B cell (primary cell): ENCODE data around the gene SAMD3.

ENCODE experiments used
- EZH2 ChIP-seq: IDR thresholded peaks from 2 replicates; pipeline ENCODE4 v1.6.1; 2012; ENCODE audit warnings: borderline replicate concordance, low read depth, mild to moderate bottlenecking, moderate library complexity, low read length; ENCODE audit not compliant: insufficient read depth, poor library complexity, severe bottlenecking
- TF ChIP-seq, protein P1 (sequence below): fragments of 200-600 bp; IDR thresholded peaks from one replicate; pipeline ENCODE4 v1.8.0; 2022; ENCODE audit warnings: antibody characterized with exemption, mild to moderate bottlenecking

DNA sequence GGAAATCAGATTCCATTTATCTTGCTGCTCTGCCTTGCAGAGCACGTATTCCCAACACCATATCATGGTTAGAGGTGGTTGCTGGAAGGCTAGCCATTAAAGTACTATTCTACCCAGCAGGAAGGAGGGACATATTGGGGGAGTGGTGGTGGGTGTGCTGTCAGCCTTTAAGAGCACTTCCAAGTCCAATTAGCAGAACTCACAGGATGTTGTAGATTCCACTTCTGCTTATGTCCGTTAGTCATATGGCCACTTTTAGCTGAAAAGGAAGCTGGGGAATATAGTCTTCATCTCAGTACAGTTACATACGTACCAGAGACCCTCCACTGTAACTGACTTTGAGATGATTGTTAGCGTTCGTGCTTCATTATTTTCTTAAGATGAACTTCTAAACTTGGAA, 94.4 kb downstream of the SAMD3 start:
- TF ChIP-seq, protein P1, sequence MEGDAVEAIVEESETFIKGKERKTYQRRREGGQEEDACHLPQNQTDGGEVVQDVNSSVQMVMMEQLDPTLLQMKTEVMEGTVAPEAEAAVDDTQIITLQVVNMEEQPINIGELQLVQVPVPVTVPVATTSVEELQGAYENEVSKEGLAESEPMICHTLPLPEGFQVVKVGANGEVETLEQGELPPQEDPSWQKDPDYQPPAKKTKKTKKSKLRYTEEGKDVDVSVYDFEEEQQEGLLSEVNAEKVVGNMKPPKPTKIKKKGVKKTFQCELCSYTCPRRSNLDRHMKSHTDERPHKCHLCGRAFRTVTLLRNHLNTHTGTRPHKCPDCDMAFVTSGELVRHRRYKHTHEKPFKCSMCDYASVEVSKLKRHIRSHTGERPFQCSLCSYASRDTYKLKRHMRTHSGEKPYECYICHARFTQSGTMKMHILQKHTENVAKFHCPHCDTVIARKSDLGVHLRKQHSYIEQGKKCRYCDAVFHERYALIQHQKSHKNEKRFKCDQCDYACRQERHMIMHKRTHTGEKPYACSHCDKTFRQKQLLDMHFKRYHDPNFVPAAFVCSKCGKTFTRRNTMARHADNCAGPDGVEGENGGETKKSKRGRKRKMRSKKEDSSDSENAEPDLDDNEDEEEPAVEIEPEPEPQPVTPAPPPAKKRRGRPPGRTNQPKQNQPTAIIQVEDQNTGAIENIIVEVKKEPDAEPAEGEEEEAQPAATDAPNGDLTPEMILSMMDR: no peak
- no peak for TF ChIP-seq EZH2
